GM06990 (cell line): ENCODE data around the gene LENEP.

Source experiments
- DNase-seq: peaks from one replicate; pipeline ENCODE4 v3.0.0-alpha.2; 2011; ENCODE audit not compliant: insufficient read length; ENCODE audit errors: extremely low read depth
- H3K27me3 ChIP-seq: replicated peaks from 2 replicates; pipeline ENCODE4 v1.6.0; 2011; ENCODE audit warnings: low read length; ENCODE audit not compliant: control insufficient read depth, insufficient read depth
- H3K36me3 ChIP-seq: 2 replicates; pipeline ENCODE4 v1.5.1; 2011; ENCODE audit warnings: low read length; ENCODE audit not compliant: control insufficient read depth, insufficient read depth
- H3K4me3 ChIP-seq: replicated peaks from 2 replicates; pipeline ENCODE4 v1.5.1; 2011; ENCODE audit warnings: low read depth, mild to moderate bottlenecking, control low read depth, low read length
- CTCF ChIP-seq: IDR thresholded peaks from 2 replicates; pipeline ENCODE4 v1.5.1; 2011; ENCODE audit warnings: low read length, control low read depth, mild to moderate bottlenecking, inconsistent platforms; ENCODE audit not compliant: insufficient read depth, poor library complexity, severe bottlenecking

The LENEP gene

GRCh38 chr1:154971341-154971998 is 21.9 kb upstream of the LENEP start:
- no peak for DNase-seq
- peak overlapping the region; percentile 25; the same call in 1 of the 2 replicates for H3K4me3 ChIP-seq

GRCh38 chr1:154972213-154972516 is 21.2 kb upstream of the LENEP start:
- peaks cover 14% of the 10 kb centered on the region for H3K36me3 ChIP-seq
- no peak for TF ChIP-seq CTCF
- DNase-seq = no peak
- H3K4me3 ChIP-seq = no peak overlapping the region
- H3K27me3 ChIP-seq = no peaks in the 10 kb centered on the region

More at GRCh38 chr1:154971341-154971998, 21.9 kb upstream of the LENEP start:
- no peak for TF ChIP-seq CTCF
- Histone ChIP-seq H3K36me3 (peaks cover 18% of the 10 kb centered on the region), H3K27me3 (no peaks in the 10 kb centered on the region)

GRCh38 chr1:154972517-154973343 is 20.7 kb upstream of the LENEP start:
- no peak for TF ChIP-seq CTCF
- Histone ChIP-seq H3K27me3 (no peaks in the 10 kb centered on the region), H3K4me3 (peak overlapping the region; percentile 68), H3K36me3 (peaks cover 9% of the 10 kb centered on the region)
- no peak for DNase-seq

- H3K36me3 ChIP-seq = peaks cover 3% of the 10 kb centered on the region
- no peaks in the 10 kb centered on the region for H3K27me3 ChIP-seq
Observed at GRCh38 chr1:154973344-154974101, 19.9 kb upstream of the LENEP start.

More at GRCh38 chr1:154973344-154974101, 19.9 kb upstream of the LENEP start:
- DNase-seq = peak; percentile 86
- TF ChIP-seq CTCF = peak; percentile 18
- H3K4me3 ChIP-seq = peak overlapping the region; percentile 68
